ENCODE data around the gene ACP1.

GRCh38 chr2:317501-318424 lies 53.0 kb downstream of the ACP1 start:
- no peak for TF ChIP-seq CTCF (IDR thresholded peaks at IDR 0.05)
- TF ChIP-seq EP300 (IDR thresholded peaks at IDR 0.05) = no peak

Data from esophagus muscularis mucosa (tissue), 3 donors.